Stimulated activated CD4-positive, alpha-beta T cell treated with anti-CD3 and anti-CD28 coated beads, Interleukin-15, amount 100 ng/mL, for 48 hours (primary cell): ENCODE results near the gene MAGI1.

Source experiments
- DNase-seq, 2 donors: peaks; one replicate each; pipeline ENCODE4 v3.0.0-alpha.2; 2020; ENCODE audit warnings: low read depth in 2 of 2

MAGI1 gene

DNA sequence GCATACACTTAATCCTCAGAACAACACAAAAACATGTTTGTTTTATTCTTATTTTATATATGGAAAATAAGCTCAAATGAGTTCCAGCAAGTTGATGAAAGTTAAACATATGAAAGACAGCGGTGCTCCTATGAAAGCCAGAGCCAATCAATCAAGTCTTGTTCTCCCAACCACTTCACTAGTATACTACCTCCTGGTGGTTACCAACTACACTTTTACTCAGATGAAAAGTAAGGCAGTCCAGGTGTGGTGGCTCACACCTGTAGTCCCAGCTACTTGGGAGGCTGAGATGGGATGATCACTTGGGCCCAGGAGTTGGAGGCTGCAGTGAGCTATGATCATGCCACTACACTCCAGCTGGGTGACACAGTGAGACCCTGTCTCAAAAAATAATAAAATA lies 66.0 kb downstream of the MAGI1 start:
- no peak for DNase-seq

DNA sequence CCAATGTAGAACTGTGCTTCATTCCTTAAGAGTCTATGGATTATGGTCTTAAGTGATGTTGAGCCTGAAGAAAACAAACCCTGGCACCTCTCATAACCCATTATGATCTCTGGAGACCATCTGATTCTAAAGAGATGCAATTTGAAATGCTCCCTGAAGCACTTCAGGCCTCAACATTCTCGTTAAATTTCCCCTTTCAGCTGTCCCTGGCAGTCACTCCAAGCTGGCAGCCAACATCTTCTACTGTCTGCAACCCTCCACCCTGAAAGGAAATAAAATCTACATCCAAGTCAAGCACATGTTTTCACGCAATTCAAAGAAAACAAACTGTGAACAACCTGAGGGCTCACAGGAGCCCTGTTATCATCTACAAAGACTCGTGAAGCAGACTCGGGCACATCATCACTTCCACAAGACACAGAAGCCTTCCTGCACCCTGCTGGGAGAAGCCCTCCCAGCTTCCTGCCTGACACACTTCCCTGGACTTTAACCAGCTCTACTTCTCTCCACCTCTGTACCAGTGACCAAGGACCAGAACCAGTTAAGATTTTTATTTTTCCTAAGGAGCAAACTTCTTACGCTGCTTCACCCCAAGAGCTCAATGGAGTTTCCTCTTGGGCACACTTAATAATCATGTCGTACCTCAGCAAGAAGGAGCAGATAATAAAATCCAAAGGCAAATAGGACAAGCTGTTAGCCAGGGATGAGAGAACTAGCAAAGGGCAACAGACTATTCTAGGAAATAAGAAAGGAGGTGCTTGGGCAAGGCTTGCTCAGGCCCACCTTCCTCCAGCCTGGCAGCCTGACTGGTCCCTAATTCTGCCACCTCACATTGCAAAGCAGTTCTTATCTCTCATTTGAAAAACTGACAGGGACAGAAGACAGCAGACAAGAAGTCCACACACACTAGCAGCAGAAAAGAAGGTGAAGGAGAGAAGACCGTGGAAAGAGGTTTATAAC lies 67.1 kb downstream of the MAGI1 start:
- DNase-seq = no peak

DNA sequence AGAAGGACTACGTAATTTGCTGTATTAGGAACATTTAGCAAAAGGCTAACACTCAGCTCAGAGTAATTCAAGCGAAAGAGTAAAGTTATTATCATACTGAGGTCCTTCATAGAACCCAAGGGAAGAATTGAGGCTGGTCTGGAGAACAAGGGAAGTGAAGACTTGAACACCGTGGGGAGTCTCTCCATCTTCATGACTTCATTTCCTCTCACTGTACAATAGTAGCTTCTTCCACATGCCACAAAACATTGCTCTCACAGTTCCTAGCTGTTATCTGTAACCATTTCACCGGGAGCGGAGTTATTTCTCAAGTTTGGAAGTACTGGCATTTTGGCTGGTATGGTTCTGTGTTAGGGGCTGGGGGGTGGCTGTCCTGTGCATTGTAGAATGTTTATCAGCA lies 69.7 kb downstream of the MAGI1 start:
- no peak for DNase-seq

- DNase-seq = no peak
These were observed 71.3 kb downstream of the MAGI1 start for GRCh38 chr3:65967451-65967850.

DNA sequence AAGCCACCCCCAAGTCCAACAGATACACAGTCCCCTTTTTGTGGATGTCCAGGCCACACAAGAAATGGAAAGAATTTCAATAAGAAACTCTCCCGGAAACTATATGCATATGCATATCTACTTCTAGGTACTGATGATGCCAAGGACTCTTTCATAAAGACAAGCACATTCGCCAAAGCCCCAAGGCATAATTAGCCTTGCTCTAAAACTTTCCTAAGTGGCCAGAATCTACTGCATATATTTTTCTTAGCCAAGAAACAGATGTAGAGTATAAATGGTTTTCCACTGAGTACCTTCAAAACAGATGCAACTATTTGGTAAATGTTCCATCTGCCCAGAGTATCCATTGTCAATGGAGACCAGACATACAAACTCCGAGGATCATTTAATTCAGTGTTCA lies 73.9 kb downstream of the MAGI1 start:
- DNase-seq = no peak

DNA sequence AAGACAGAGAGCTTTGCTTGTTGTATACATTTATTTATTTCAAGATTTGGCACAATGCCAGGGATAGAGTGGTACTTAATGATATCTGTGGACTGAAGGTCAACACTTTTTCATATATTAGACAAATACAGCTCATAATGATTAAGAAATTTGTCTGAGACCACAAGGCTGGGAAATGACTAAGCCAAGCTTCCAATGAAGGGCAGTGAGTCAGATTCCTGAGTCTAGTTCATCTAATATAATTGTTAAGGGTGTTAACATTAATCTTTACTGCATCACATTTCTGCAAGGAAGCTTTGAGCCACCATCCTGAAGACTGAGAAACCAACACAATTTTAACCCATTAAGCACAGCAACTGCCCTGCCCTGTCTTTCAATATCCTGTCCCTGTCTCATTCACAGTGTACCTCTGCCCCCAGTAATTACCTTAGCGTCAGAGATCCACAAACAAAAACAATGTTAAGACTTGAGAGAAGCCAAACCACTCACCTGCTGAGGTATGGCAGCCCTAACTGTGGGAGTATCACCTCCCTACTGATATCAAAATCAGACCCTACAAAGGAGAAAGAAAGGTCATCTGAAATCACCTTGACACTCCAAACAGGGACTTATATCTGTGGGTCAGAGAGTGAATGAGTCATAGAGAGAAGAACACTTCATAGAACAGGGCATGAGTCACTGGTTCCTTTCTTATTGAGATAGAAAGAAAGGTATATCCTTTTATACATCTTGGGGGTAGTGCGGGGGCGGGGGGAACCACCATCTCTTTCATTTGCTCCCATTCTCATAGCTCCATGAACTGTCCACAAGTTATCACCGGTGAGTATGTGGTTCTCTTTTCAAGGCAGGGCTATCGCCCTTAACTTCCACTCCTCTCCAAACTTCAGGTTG lies 74.7 kb downstream of the MAGI1 start:
- peak; percentile 32 to 43 for DNase-seq

DNA sequence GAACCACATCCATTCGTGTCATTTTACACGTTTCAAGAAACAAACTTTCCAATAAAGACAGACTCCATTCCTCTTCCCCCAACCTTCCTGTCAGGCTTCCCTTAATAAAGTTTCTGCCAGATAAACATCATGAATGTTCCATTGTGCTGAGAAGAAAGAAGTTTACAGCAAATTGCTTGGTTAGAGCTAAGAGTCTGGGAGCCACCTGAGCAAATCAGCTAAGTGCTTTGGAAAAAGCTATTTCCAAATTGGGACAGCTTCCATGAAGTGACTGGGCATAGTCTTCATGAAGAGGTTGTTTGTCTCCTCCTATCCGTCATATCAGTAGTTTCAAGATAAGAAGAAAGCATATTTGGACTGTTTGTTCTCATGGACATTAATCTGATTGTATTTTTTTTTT lies 77.0 kb downstream of the MAGI1 start:
- DNase-seq = no peak

- DNase-seq = no peak
These were observed 77.6 kb downstream of the MAGI1 start for GRCh38 chr3:65961128-65961527.

DNA sequence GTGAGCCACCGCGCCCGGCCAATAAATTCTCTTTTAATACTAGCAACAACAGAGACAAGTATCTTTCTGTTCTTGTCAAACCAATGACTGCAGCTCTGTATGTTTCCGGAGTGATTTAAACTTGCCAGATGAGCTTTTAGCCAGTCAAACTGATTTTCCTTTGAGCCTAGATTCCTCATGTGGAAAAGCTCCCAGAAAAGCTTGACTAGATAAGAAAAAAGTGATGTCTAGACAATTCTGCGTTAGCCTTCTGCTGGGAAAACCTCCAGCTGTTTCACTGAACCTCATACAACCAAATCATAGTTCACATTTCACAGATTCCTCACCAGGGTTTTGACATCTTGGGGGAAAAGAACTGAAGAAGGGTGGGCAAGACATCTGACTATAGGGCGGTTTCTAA lies 78.6 kb downstream of the MAGI1 start:
- no peak for DNase-seq

- DNase-seq = no peak
These were observed 80.5 kb downstream of the MAGI1 start for GRCh38 chr3:65958216-65958615.

DNA sequence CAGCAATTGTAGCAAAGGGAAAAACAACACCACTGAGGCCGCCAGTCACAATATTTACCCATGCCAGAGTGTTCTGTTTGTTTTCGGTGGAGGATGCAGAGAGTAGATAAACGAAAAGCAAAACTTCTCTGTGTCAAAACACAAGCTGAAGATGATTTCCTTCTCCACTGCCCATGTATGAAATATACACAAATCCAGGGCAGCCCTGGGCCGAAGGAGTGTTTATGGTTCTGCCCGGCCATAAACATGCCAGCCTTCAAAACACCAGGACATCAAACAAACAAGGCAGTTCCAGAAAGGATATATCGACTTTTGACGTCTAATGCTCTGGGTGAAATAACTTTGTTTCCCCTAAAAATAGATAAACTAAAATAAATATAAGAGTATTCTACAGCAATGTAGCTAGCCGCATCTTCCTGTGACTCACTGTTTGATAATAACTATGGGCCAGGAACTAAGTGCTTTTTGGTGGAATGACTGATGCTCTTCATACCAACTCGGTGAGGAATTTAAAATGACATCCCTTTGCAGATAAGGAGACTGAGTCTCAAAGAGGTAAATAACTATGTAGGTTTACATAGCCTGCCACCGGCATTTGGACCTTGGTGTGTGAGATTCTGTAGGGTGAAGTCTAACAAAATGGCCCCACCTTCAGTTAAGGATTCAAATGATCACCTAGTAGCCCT lies 82.8 kb downstream of the MAGI1 start:
- DNase-seq = no peak

DNA sequence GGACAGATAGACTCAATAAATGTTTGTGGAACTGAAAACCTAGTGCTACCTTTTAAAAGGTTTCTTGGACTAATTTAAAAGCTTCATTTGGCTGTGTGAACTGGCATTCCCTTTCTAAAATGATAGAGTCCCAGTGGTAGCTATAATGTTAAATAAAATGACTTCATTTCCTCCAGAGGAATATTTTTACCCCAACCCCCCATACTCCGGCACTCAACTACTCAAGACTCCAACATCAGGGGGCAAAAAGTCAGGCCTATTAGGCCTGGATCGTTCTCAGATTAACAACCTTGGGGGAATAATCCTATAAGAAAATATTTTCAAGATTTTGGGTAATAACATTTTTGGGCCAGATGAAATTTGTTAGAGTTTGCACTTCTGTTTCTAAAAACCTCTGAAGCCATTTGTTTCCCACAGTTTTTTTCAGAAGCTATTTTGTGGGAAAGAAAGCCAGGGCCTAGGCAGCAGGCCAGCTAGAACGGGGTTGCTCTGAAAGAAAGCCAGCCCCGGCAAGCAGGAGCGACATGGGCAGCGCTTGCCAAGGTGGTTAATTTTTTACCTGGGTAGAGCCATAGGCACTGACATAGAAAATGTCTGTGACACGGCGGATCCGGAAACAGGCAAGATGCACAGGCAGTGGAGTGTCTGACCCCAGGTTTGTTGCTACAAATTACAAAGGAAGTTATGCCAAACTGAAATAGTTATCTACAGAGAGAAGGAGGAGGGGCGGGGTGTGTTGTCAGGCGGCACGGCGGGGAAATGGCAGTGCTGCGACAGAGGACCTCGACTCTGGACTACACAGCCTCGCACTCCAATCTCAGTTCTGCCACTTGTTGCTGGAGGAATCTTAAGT lies 84.6 kb downstream of the MAGI1 start:
- no peak for DNase-seq

- no peak for DNase-seq
These were observed 85.4 kb downstream of the MAGI1 start for GRCh38 chr3:65953301-65953812.

DNA sequence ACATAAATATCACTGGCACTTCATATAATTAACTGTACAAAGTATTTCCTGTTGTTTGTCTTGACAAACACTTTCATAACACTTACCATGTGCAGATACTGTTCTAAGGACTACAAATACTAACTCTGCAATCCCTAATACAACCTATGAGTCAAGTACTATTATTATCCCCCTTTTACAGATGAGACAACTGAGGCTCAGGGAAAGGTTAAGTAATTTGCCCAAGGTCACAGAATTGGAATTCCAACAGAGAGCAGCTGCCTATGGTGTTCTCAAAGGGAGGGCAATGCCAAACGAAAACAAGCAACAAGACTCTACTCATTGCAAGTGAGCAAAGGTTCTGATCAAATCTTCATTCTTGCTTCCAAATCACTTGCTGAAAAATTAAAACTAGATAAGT lies 85.9 kb downstream of the MAGI1 start:
- DNase-seq = no peak

GRCh38 chr3:65951836-65952505 lies 86.7 kb downstream of the MAGI1 start:
- no peak for DNase-seq

- DNase-seq = no peak
These were observed 88.1 kb downstream of the MAGI1 start for GRCh38 chr3:65950340-65951326.

DNA sequence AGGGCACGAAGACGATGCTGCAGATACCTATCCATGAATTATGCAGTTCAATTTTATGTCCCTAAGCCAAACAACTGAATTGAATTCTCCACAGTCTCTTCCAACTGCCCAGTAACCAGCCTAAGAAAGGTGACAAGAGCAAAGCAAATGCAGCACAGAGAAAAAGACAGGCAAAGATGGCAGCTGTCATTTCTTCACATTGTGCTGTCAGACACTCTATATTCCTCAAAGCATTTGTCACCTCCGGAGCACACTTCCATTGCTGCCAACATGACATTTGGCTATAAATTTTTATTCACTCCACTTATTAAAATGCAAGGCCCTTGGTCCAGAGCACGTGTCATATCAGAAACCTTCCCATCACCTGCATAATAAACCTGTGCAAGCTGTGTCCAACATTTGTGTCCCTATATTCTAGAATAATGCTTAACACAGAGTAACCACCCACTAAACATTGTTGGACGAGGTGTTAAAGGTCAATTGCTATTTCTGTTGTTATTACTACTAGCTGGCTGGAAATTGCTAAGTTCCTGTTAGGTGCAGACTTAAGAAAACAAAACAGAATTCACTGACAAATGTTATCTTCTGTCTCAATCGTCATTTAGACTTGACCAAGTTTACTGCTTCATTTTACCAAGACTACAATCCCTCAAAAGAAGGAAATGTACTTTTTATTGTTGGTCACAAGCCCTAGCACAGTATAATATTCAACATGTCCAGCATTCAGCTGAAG lies 89.7 kb downstream of the MAGI1 start:
- DNase-seq = no peak

- no peak for DNase-seq
These were observed 92.3 kb downstream of the MAGI1 start for GRCh38 chr3:65946438-65946837.
